HL-60 (cell line): ENCODE data around the gene FFAR2.

Experiments used
- POLR2AphosphoS5 ChIP-seq: IDR thresholded peaks from 2 replicates; pipeline ENCODE4 v1.6.1; 2012; ENCODE audit warnings: low read depth
- TF ChIP-seq, protein P1 (sequence below): IDR thresholded peaks from one replicate; pipeline ENCODE4 v1.5.1; 2011; ENCODE audit warnings: low read length, control low read depth, inconsistent platforms; ENCODE audit not compliant: insufficient read depth

GRCh38 chr19:35419805-35420204 lies 28.3 kb upstream of the FFAR2 start:
- TF ChIP-seq, protein P1, sequence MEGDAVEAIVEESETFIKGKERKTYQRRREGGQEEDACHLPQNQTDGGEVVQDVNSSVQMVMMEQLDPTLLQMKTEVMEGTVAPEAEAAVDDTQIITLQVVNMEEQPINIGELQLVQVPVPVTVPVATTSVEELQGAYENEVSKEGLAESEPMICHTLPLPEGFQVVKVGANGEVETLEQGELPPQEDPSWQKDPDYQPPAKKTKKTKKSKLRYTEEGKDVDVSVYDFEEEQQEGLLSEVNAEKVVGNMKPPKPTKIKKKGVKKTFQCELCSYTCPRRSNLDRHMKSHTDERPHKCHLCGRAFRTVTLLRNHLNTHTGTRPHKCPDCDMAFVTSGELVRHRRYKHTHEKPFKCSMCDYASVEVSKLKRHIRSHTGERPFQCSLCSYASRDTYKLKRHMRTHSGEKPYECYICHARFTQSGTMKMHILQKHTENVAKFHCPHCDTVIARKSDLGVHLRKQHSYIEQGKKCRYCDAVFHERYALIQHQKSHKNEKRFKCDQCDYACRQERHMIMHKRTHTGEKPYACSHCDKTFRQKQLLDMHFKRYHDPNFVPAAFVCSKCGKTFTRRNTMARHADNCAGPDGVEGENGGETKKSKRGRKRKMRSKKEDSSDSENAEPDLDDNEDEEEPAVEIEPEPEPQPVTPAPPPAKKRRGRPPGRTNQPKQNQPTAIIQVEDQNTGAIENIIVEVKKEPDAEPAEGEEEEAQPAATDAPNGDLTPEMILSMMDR, result no peak
- TF ChIP-seq POLR2AphosphoS5, result no peak
